ENCODE results near the gene RSRC1.

GRCh38 chr3:158165730-158166129, 55.8 kb downstream of the RSRC1 start:
- TF ChIP-seq, protein P1, sequence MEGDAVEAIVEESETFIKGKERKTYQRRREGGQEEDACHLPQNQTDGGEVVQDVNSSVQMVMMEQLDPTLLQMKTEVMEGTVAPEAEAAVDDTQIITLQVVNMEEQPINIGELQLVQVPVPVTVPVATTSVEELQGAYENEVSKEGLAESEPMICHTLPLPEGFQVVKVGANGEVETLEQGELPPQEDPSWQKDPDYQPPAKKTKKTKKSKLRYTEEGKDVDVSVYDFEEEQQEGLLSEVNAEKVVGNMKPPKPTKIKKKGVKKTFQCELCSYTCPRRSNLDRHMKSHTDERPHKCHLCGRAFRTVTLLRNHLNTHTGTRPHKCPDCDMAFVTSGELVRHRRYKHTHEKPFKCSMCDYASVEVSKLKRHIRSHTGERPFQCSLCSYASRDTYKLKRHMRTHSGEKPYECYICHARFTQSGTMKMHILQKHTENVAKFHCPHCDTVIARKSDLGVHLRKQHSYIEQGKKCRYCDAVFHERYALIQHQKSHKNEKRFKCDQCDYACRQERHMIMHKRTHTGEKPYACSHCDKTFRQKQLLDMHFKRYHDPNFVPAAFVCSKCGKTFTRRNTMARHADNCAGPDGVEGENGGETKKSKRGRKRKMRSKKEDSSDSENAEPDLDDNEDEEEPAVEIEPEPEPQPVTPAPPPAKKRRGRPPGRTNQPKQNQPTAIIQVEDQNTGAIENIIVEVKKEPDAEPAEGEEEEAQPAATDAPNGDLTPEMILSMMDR (IDR thresholded peaks at IDR 0.05) = no peak
- TF ChIP-seq POLR2A (IDR thresholded peaks at IDR 0.05) = no peak
